HepG2 (cell line): ENCODE measurements around the gene STXBP2. TPM values are rescaled to one million over a fixed set of nuclear protein-coding genes. Genes with fewer than 3 reads are reported as not detected.

ENCODE experiments used
- CENPT ChIP-seq: sonication (generic); formaldehyde crosslinking; IDR thresholded peaks from 2 replicates; pipeline ENCODE4 v1.8.0; 2022; ENCODE audit warnings: low read depth, mild to moderate bottlenecking, moderate library complexity, missing genetic modification reagents
- ERF ChIP-seq: IDR thresholded peaks from 2 replicates; pipeline ENCODE4 v1.6.1; 2018; ENCODE audit warnings: missing biosample characterization, missing genetic modification reagents
- ESRRA ChIP-seq: sonication (generic); formaldehyde crosslinking; IDR thresholded peaks from 2 replicates; pipeline ENCODE4 v1.5.1; 2020; ENCODE audit warnings: mild to moderate bottlenecking, low read depth, missing genetic modification reagents
- HDAC1 ChIP-seq: sonication (generic); formaldehyde crosslinking; IDR thresholded peaks from 2 replicates; pipeline ENCODE4 v1.5.1; 2020; ENCODE audit warnings: mild to moderate bottlenecking, missing genetic modification reagents
- HMGXB4 ChIP-seq, 2 experiments: sonication (generic) in 1 of 2; formaldehyde crosslinking in 1 of 2; IDR thresholded peaks; 2 replicates each; pipeline versions ENCODE4 v1.4.0 to v1.6.1; 2018 to 2020; ENCODE audit warnings: missing genetic modification reagents in 2 of 2, borderline replicate concordance in 1 of 2, low read depth in 1 of 2, mild to moderate bottlenecking in 1 of 2, missing biosample characterization in 1 of 2
- MXI1 ChIP-seq: IDR thresholded peaks from 3 replicates; pipeline ENCODE4 v1.6.1; 2012; ENCODE audit warnings: low read depth, low read length, inconsistent platforms, borderline replicate concordance
- RBM39 ChIP-seq: fragments of 200-400 bp; formaldehyde crosslinking; IDR thresholded peaks from one replicate; pipeline ENCODE4 v1.6.1; 2018; ENCODE audit warnings: antibody characterized with exemption, mild to moderate bottlenecking, low read depth, low read length; ENCODE audit not compliant: poor library complexity, severe bottlenecking
- REPIN1 ChIP-seq: sonication (generic); formaldehyde crosslinking; IDR thresholded peaks from 2 replicates; pipeline ENCODE4 v1.8.0; 2022; ENCODE audit warnings: missing genetic modification reagents, low read depth, mild to moderate bottlenecking, borderline replicate concordance
- RFX5 ChIP-seq: IDR thresholded peaks from 2 replicates; pipeline ENCODE4 v1.6.1; 2011; ENCODE audit warnings: low read depth, low read length, improper control_type of control experiment
- SALL2 ChIP-seq: sonication (generic); formaldehyde crosslinking; IDR thresholded peaks from 2 replicates; pipeline ENCODE4 v1.8.1; 2023; ENCODE audit warnings: mild to moderate bottlenecking, missing genetic modification reagents, inconsistent platforms
- SNAPC5 ChIP-seq: sonication (generic); formaldehyde crosslinking; IDR thresholded peaks from 2 replicates; pipeline ENCODE4 v1.8.1; 2023; ENCODE audit warnings: mild to moderate bottlenecking, missing genetic modification reagents, borderline replicate concordance
- SPEN ChIP-seq: sonication (generic); formaldehyde crosslinking; IDR thresholded peaks from 2 replicates; pipeline ENCODE4 v1.5.1; 2020; ENCODE audit warnings: low read depth, mild to moderate bottlenecking, missing genetic modification reagents
- TBX2 ChIP-seq: sonication (generic); formaldehyde crosslinking; IDR thresholded peaks from 2 replicates; pipeline ENCODE4 v1.5.0; 2020; ENCODE audit warnings: missing genetic modification reagents, mild to moderate bottlenecking, borderline replicate concordance
- ZNF331 ChIP-seq: sonication (generic); formaldehyde crosslinking; IDR thresholded peaks from 2 replicates; pipeline ENCODE4 v1.4.0; 2020; ENCODE audit warnings: missing genetic modification reagents
- ZNF562 ChIP-seq: sonication (generic); formaldehyde crosslinking; IDR thresholded peaks from 2 replicates; pipeline ENCODE4 v1.8.0; 2022; ENCODE audit warnings: missing genetic modification reagents, borderline replicate concordance
- ZNF772 ChIP-seq: sonication (generic); formaldehyde crosslinking; IDR thresholded peaks from 2 replicates; pipeline ENCODE4 v1.5.0; 2020; ENCODE audit warnings: mild to moderate bottlenecking, missing genetic modification reagents
- ZNF777 ChIP-seq: sonication (generic); formaldehyde crosslinking; IDR thresholded peaks from 2 replicates; pipeline ENCODE4 v1.4.0; 2020; ENCODE audit warnings: missing genetic modification reagents
- polyA plus RNA-seq, 8 experiments: library from polyadenylated mRNA; depleted of rRNA in 3 of 8; stranded (reverse) in 7 of 8; unstranded in 1 of 8; fragments of >200 nt; fragmentation: Illumina TruSeq in 4 of 8; extraction: Trizol in 4 of 8; gene quantifications; 2 replicates each; pipeline versions ENCODE4 v1.2.1 to v1.2.3, GENCODE V29; 2011 to 2016; ENCODE audit warnings: low read depth in 4 of 8, missing spikeins in 1 of 8, mixed read lengths in 1 of 8; ENCODE audit not compliant: insufficient read depth in 1 of 8
- total RNA-seq, 5 experiments: library from RNA; depleted of rRNA; stranded (reverse); fragments of >200 nt; fragmentation: Illumina TruSeq; extraction: Trizol; gene quantifications; 2 replicates each; pipeline ENCODE4 v1.2.3, GENCODE V29; 2016; ENCODE audit warnings: low read depth in 1 of 5
- TF ChIP-seq, protein P1 (sequence below): sonication (generic); formaldehyde crosslinking; IDR thresholded peaks from 2 replicates; pipeline ENCODE4 v1.4.0; 2020; ENCODE audit warnings: missing genetic modification reagents, borderline replicate concordance
- TF ChIP-seq, protein P2 (sequence below): sonication (generic); formaldehyde crosslinking; IDR thresholded peaks from 2 replicates; pipeline ENCODE4 v1.5.0; 2020; ENCODE audit warnings: mild to moderate bottlenecking, missing genetic modification reagents, borderline replicate concordance

Gene STXBP2
- total and polyA plus RNA-seq, 2 of the 13 experiments (the other 11 are each of a cell fraction or from before 2014, with no cell fraction given), result 22.8 to 40.1 TPM

DNA sequence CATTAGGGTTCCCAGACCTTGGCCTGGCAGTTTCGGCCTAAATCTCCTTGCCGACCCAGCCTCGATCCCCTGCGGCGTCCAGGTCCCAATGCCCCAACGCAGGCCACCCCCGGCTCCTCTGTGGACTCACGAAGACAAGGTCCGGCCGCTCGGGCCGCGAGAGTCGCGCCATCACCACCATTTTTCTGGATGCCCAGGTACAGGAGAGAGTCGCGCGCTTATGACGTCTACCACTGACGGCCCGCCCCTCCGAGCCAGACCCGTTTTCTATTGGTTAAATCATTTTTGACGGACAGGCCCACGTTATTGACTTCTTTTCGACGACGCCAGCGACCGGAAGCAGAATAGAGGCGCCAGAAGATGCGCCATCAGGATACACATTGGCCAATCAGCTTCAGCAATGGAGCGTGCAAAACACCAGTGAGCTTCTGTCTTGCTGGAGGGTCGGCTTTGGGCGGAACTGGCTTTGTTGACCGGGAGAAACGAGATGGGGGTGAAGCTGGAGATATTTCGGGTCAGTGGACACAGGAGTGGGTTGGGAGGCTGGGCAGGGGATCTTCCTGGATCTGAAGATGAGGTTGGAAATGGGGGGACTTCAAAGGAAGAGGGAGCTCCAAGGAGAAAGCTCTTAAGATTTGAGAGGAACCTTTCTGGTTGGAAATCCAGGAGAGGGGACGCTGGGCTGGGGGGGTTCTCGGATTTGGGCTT, 7.4 kb upstream of the STXBP2 start, which contains the start of the genes PET100 and XAB2 (continued):
- TF ChIP-seq MXI1, result peak; percentile 65; the same call in 1 of the 3 replicates
- peak; percentile 58; the same call in 1 of the 2 replicates for TF ChIP-seq ZNF777 (CRISPR knock-in tag)
- peak in 1 of 2 experiments; percentile 50; a peak in 1 of 4 replicates for TF ChIP-seq HMGXB4 (CRISPR knock-in tag; IDR thresholded peaks at IDR 0.05; ENCODE audit: borderline replicate concordance in 1 of 2, low read depth in 1 of 2)
- TF ChIP-seq ESRRA (CRISPR knock-in tag), result no peak
- TF ChIP-seq, protein P1, sequence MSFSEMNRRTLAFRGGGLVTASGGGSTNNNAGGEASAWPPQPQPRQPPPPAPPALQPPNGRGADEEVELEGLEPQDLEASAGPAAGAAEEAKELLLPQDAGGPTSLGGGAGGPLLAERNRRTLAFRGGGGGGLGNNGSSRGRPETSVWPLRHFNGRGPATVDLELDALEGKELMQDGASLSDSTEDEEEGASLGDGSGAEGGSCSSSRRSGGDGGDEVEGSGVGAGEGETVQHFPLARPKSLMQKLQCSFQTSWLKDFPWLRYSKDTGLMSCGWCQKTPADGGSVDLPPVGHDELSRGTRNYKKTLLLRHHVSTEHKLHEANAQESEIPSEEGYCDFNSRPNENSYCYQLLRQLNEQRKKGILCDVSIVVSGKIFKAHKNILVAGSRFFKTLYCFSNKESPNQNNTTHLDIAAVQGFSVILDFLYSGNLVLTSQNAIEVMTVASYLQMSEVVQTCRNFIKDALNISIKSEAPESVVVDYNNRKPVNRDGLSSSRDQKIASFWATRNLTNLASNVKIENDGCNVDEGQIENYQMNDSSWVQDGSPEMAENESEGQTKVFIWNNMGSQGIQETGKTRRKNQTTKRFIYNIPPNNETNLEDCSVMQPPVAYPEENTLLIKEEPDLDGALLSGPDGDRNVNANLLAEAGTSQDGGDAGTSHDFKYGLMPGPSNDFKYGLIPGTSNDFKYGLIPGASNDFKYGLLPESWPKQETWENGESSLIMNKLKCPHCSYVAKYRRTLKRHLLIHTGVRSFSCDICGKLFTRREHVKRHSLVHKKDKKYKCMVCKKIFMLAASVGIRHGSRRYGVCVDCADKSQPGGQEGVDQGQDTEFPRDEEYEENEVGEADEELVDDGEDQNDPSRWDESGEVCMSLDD (CRISPR knock-in tag), result no peak
- no peak for TF ChIP-seq CENPT (CRISPR knock-in tag)
- 0 out of 2 replicates have a peak, but pooled peaks have one; percentile 26 for TF ChIP-seq SNAPC5 (CRISPR knock-in tag)
- TF ChIP-seq SALL2 (CRISPR knock-in tag), result peak; percentile 79; the same call in 1 of the 2 replicates
- peak; percentile 13; the same call in 1 of the 2 replicates for TF ChIP-seq ZNF331 (CRISPR knock-in tag)
- TF ChIP-seq TBX2 (CRISPR knock-in tag), result peak; percentile 59
- TF ChIP-seq ZNF562 (CRISPR knock-in tag), result no peak
- peak; percentile 91 for TF ChIP-seq HDAC1 (CRISPR knock-in tag)
- TF ChIP-seq ERF, result no peak; the same call in 1 of the 2 replicates
- TF ChIP-seq, protein P2, sequence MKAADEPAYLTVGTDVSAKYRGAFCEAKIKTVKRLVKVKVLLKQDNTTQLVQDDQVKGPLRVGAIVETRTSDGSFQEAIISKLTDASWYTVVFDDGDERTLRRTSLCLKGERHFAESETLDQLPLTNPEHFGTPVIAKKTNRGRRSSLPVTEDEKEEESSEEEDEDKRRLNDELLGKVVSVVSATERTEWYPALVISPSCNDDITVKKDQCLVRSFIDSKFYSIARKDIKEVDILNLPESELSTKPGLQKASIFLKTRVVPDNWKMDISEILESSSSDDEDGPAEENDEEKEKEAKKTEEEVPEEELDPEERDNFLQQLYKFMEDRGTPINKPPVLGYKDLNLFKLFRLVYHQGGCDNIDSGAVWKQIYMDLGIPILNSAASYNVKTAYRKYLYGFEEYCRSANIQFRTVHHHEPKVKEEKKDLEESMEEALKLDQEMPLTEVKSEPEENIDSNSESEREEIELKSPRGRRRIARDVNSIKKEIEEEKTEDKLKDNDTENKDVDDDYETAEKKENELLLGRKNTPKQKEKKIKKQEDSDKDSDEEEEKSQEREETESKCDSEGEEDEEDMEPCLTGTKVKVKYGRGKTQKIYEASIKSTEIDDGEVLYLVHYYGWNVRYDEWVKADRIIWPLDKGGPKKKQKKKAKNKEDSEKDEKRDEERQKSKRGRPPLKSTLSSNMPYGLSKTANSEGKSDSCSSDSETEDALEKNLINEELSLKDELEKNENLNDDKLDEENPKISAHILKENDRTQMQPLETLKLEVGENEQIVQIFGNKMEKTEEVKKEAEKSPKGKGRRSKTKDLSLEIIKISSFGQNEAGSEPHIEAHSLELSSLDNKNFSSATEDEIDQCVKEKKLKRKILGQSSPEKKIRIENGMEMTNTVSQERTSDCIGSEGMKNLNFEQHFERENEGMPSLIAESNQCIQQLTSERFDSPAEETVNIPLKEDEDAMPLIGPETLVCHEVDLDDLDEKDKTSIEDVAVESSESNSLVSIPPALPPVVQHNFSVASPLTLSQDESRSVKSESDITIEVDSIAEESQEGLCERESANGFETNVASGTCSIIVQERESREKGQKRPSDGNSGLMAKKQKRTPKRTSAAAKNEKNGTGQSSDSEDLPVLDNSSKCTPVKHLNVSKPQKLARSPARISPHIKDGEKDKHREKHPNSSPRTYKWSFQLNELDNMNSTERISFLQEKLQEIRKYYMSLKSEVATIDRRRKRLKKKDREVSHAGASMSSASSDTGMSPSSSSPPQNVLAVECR (CRISPR knock-in tag), result peak; percentile 90
- peak; percentile 25; the same call in 1 of the 2 replicates for TF ChIP-seq REPIN1 (CRISPR knock-in tag)
- TF ChIP-seq RFX5, result no peak; the same call in 1 of the 2 replicates
- no peak for TF ChIP-seq RBM39
- peak; percentile 74; the same call in 1 of the 2 replicates for TF ChIP-seq SPEN (CRISPR knock-in tag)
- no peak for TF ChIP-seq ZNF772 (CRISPR knock-in tag)
